ENCODE results near the gene NTSR1. TPM values are rescaled to one million over a fixed set of nuclear protein-coding genes. Genes with fewer than 3 reads are reported as not detected.

NTSR1 gene
- total and polyA plus RNA-seq, 4 donors = 0.02 to 3.7 (median 0.76) TPM

GRCh38 chr20:62707921-62708521, 615 bp upstream of the NTSR1 start:
- TF ChIP-seq CTCF (IDR thresholded peaks at IDR 0.05; ENCODE audit: control extremely low read depth, extremely low read depth) = no peak
- H3K4me3 ChIP-seq = no peak overlapping the region
- H3K27me3 ChIP-seq (ENCODE audit: control insufficient read depth in 3 of 3, insufficient read depth in 3 of 3, low read length in 2 of 3) = peaks cover 13 to 43% (median 30%) of the 10 kb centered on the region in 3 donors
- no peak for ATAC-seq (ENCODE audit: insufficient read depth, low FRiP score)
- no peak for DNase-seq
- no peak overlapping the region for H3K27ac ChIP-seq (ENCODE audit: low read depth in 1 of 2, low read length in 1 of 2)
- H3K9me3 ChIP-seq (ENCODE audit: control insufficient read depth in 4 of 4, insufficient read depth in 3 of 4, low read length in 3 of 4) = no peaks in the 10 kb centered on the region
- no peaks in the 10 kb centered on the region for H3K36me3 ChIP-seq (ENCODE audit: control insufficient read depth in 4 of 4, insufficient read depth in 4 of 4, low read length in 4 of 4)
- peaks cover 0 to 6% (median 0%) of the 10 kb centered on the region in 5 donors for H3K4me1 ChIP-seq (ENCODE audit: control insufficient read depth in 5 of 5, insufficient read depth in 5 of 5, low read length in 5 of 5)
- WGBS, 2 donors = 2 to 5% methylated on average over 20 of the region's 20 CpGs
- H3K9ac ChIP-seq (ENCODE audit: insufficient read depth in 1 of 2, low read length in 2 of 2) = no peak overlapping the region

- no peak overlapping the region for H3K27ac ChIP-seq (ENCODE audit: low read depth in 1 of 2, low read length in 1 of 2)
- no peak overlapping the region for H3K9ac ChIP-seq (ENCODE audit: insufficient read depth in 1 of 2, low read length in 2 of 2)
- peaks cover 0 to 3% (median 0%) of the 10 kb centered on the region in 5 donors for H3K4me1 ChIP-seq (ENCODE audit: control insufficient read depth in 5 of 5, insufficient read depth in 5 of 5, low read length in 5 of 5)
- DNase-seq (no peak), ATAC-seq (ENCODE audit: insufficient read depth, low FRiP score) (no peak)
- 68 to 83% methylated on average over 30 of the region's 30 CpGs for WGBS, 2 donors
- H3K4me3 ChIP-seq = no peak overlapping the region
- no peaks in the 10 kb centered on the region for H3K36me3 ChIP-seq (ENCODE audit: control insufficient read depth in 4 of 4, insufficient read depth in 4 of 4, low read length in 4 of 4)
- peaks cover 0 to 2% (median 0%) of the 10 kb centered on the region in 4 donors for H3K9me3 ChIP-seq (ENCODE audit: control insufficient read depth in 4 of 4, insufficient read depth in 3 of 4, low read length in 3 of 4)
- H3K27me3 ChIP-seq (ENCODE audit: control insufficient read depth in 3 of 3, insufficient read depth in 3 of 3, low read length in 2 of 3) = peaks cover 13 to 49% (median 33%) of the 10 kb centered on the region in 3 donors
- no peak for TF ChIP-seq CTCF (IDR thresholded peaks at IDR 0.05; ENCODE audit: control extremely low read depth, extremely low read depth)
Measured at GRCh38 chr20:62709537-62709905, 885 bp downstream of the NTSR1 start.

- H3K9ac ChIP-seq (ENCODE audit: insufficient read depth in 1 of 2, low read length in 2 of 2) = no peak overlapping the region
- no peaks in the 10 kb centered on the region for H3K36me3 ChIP-seq (ENCODE audit: control insufficient read depth in 4 of 4, insufficient read depth in 4 of 4, low read length in 4 of 4)
- H3K27ac ChIP-seq (ENCODE audit: low read depth in 1 of 2, low read length in 1 of 2) = no peak overlapping the region
- H3K27me3 ChIP-seq (ENCODE audit: control insufficient read depth in 3 of 3, insufficient read depth in 3 of 3, low read length in 2 of 3) = peaks cover 13 to 53% (median 36%) of the 10 kb centered on the region in 3 donors
- 73 to 76% methylated on average over 20 of the region's 20 CpGs for WGBS, 2 donors
- H3K4me3 ChIP-seq = no peak overlapping the region
- TF ChIP-seq CTCF (IDR thresholded peaks at IDR 0.05; ENCODE audit: control extremely low read depth, extremely low read depth) = no peak
- no peak for DNase-seq
- H3K9me3 ChIP-seq (ENCODE audit: control insufficient read depth in 4 of 4, insufficient read depth in 3 of 4, low read length in 3 of 4) = peaks cover 0 to 2% (median 0%) of the 10 kb centered on the region in 4 donors
- no peak for ATAC-seq (ENCODE audit: insufficient read depth, low FRiP score)
- H3K4me1 ChIP-seq (ENCODE audit: control insufficient read depth in 5 of 5, insufficient read depth in 5 of 5, low read length in 5 of 5) = peaks cover 0 to 2% (median 0%) of the 10 kb centered on the region in 5 donors
Measured at GRCh38 chr20:62710221-62710885, 1.7 kb downstream of the NTSR1 start.
